ENCODE data around the gene USP17L17. TPM values are rescaled to one million over a fixed set of nuclear protein-coding genes. Genes with fewer than 3 reads are reported as not detected.
"Not testable (repeated sequence)": the region's sequence is repeated elsewhere in the genome, so short reads cannot be mapped to it uniquely, and the experiment has no call there.

The USP17L17 gene
- total RNA-seq = not detected

GRCh38 chr4:9243579-9243978 lies at the start of gene USP17L17:
TSS of gene USP17L17 (plus strand) at chr4:9243879. CDS start at chr4:9243879, 0 bp downstream.
- H3K4me3 Mint-ChIP-seq; H3K4me1 Mint-ChIP-seq; H3K27me3 Mint-ChIP-seq; H3K36me3 Mint-ChIP-seq; H3K27ac Mint-ChIP-seq; DNase-seq; ATAC-seq (ENCODE audit: low read depth); POLR2A ChIA-PET; H3K9me3 Mint-ChIP-seq: not testable (repeated sequence)

GRCh38 chr4:9210357-9210756 lies 33.3 kb upstream of the USP17L17 start, which contains the start of gene USP17L10:
TSS of gene USP17L10 (plus strand) at chr4:9210657. CDS start at chr4:9210657, 0 bp downstream.
- DNase-seq; H3K4me3 Mint-ChIP-seq; H3K27me3 Mint-ChIP-seq; H3K36me3 Mint-ChIP-seq; H3K27ac Mint-ChIP-seq; ATAC-seq (ENCODE audit: low read depth); H3K9me3 Mint-ChIP-seq; POLR2A ChIA-PET; H3K4me1 Mint-ChIP-seq: not testable (repeated sequence)

GRCh38 chr4:9214701-9215100 lies 29.0 kb upstream of the USP17L17 start:
- POLR2A ChIA-PET; H3K4me3 Mint-ChIP-seq; H3K27me3 Mint-ChIP-seq; H3K36me3 Mint-ChIP-seq; H3K27ac Mint-ChIP-seq; DNase-seq; H3K9me3 Mint-ChIP-seq; ATAC-seq (ENCODE audit: low read depth); H3K4me1 Mint-ChIP-seq: not testable (repeated sequence)

GRCh38 chr4:9215105-9215504 lies 28.6 kb upstream of the USP17L17 start, which contains the start of gene USP17L11:
TSS of gene USP17L11 (plus strand) at chr4:9215405. CDS start at chr4:9215405, 0 bp downstream.
- H3K9me3 Mint-ChIP-seq; H3K4me3 Mint-ChIP-seq; H3K4me1 Mint-ChIP-seq; DNase-seq; H3K27ac Mint-ChIP-seq; H3K36me3 Mint-ChIP-seq; H3K27me3 Mint-ChIP-seq; POLR2A ChIA-PET; ATAC-seq (ENCODE audit: low read depth): not testable (repeated sequence)

GRCh38 chr4:9219852-9220251 lies 23.8 kb upstream of the USP17L17 start, which contains the start of gene USP17L12:
TSS of gene USP17L12 (plus strand) at chr4:9220152. CDS start at chr4:9220152, 0 bp downstream.
- H3K27ac Mint-ChIP-seq; H3K27me3 Mint-ChIP-seq; H3K4me1 Mint-ChIP-seq; H3K36me3 Mint-ChIP-seq; H3K9me3 Mint-ChIP-seq; ATAC-seq (ENCODE audit: low read depth); DNase-seq; H3K4me3 Mint-ChIP-seq; POLR2A ChIA-PET: not testable (repeated sequence)

- H3K9me3 Mint-ChIP-seq; H3K36me3 Mint-ChIP-seq; ATAC-seq (ENCODE audit: low read depth); H3K27ac Mint-ChIP-seq; H3K27me3 Mint-ChIP-seq; DNase-seq; POLR2A ChIA-PET; H3K4me1 Mint-ChIP-seq; H3K4me3 Mint-ChIP-seq: not testable (repeated sequence)
Measured at GRCh38 chr4:9224596-9224995, 19.1 kb upstream of the USP17L17 start, which contains the start of gene USP17L13. TSS of gene USP17L13 (plus strand) at chr4:9224896. CDS start at chr4:9224896, 0 bp downstream.

- H3K9me3 Mint-ChIP-seq; DNase-seq; H3K27me3 Mint-ChIP-seq; H3K36me3 Mint-ChIP-seq; H3K4me1 Mint-ChIP-seq; POLR2A ChIA-PET; H3K4me3 Mint-ChIP-seq; H3K27ac Mint-ChIP-seq; ATAC-seq (ENCODE audit: low read depth): not testable (repeated sequence)
Measured at GRCh38 chr4:9230249-9230648, 13.4 kb upstream of the USP17L17 start.

GRCh38 chr4:9234085-9234484 lies 9.6 kb upstream of the USP17L17 start, which contains the start of gene USP17L15:
TSS of gene USP17L15 (plus strand) at chr4:9234385. CDS start at chr4:9234385, 0 bp downstream.
- H3K27ac Mint-ChIP-seq; H3K36me3 Mint-ChIP-seq; POLR2A ChIA-PET; H3K4me1 Mint-ChIP-seq; H3K4me3 Mint-ChIP-seq; H3K9me3 Mint-ChIP-seq; DNase-seq; ATAC-seq (ENCODE audit: low read depth); H3K27me3 Mint-ChIP-seq: not testable (repeated sequence)

- ATAC-seq (ENCODE audit: low read depth); H3K36me3 Mint-ChIP-seq; H3K27me3 Mint-ChIP-seq; DNase-seq; POLR2A ChIA-PET; H3K4me1 Mint-ChIP-seq; H3K9me3 Mint-ChIP-seq; H3K4me3 Mint-ChIP-seq; H3K27ac Mint-ChIP-seq: not testable (repeated sequence)
Measured at GRCh38 chr4:9238461-9238860, 5.2 kb upstream of the USP17L17 start.

- H3K4me3 Mint-ChIP-seq; POLR2A ChIA-PET; H3K36me3 Mint-ChIP-seq; DNase-seq; H3K9me3 Mint-ChIP-seq; ATAC-seq (ENCODE audit: low read depth); H3K27ac Mint-ChIP-seq; H3K4me1 Mint-ChIP-seq; H3K27me3 Mint-ChIP-seq: not testable (repeated sequence)
Measured at GRCh38 chr4:9247953-9248680, 4.4 kb downstream of the USP17L17 start, which contains the start of gene USP17L18. TSS of gene USP17L18 (plus strand) at chr4:9248630. CDS start at chr4:9248630, 0 bp downstream.

GRCh38 chr4:9253078-9253477 lies 9.4 kb downstream of the USP17L17 start, which contains the start of gene USP17L19:
TSS of gene USP17L19 (plus strand) at chr4:9253378. CDS start at chr4:9253378, 0 bp downstream.
- H3K4me1 Mint-ChIP-seq; POLR2A ChIA-PET; H3K27ac Mint-ChIP-seq; H3K27me3 Mint-ChIP-seq; H3K36me3 Mint-ChIP-seq; ATAC-seq (ENCODE audit: low read depth); H3K9me3 Mint-ChIP-seq; H3K4me3 Mint-ChIP-seq; DNase-seq: not testable (repeated sequence)

GRCh38 chr4:9257824-9258223 lies 14.1 kb downstream of the USP17L17 start, which contains the start of gene USP17L20:
TSS of gene USP17L20 (plus strand) at chr4:9258124. CDS start at chr4:9258124, 0 bp downstream.
- H3K27ac Mint-ChIP-seq; H3K9me3 Mint-ChIP-seq; POLR2A ChIA-PET; H3K27me3 Mint-ChIP-seq; DNase-seq; ATAC-seq (ENCODE audit: low read depth); H3K4me1 Mint-ChIP-seq; H3K4me3 Mint-ChIP-seq; H3K36me3 Mint-ChIP-seq: not testable (repeated sequence)

GRCh38 chr4:9262572-9262971 lies 18.9 kb downstream of the USP17L17 start, which contains the start of gene USP17L21:
TSS of gene USP17L21 (plus strand) at chr4:9262872. CDS start at chr4:9262872, 0 bp downstream.
- ATAC-seq (ENCODE audit: low read depth); H3K36me3 Mint-ChIP-seq; H3K27ac Mint-ChIP-seq; H3K27me3 Mint-ChIP-seq; POLR2A ChIA-PET; H3K9me3 Mint-ChIP-seq; DNase-seq; H3K4me3 Mint-ChIP-seq; H3K4me1 Mint-ChIP-seq: not testable (repeated sequence)

- DNase-seq; ATAC-seq (ENCODE audit: low read depth); H3K4me3 Mint-ChIP-seq; POLR2A ChIA-PET; H3K27ac Mint-ChIP-seq; H3K27me3 Mint-ChIP-seq; H3K4me1 Mint-ChIP-seq; H3K9me3 Mint-ChIP-seq; H3K36me3 Mint-ChIP-seq: not testable (repeated sequence)
Measured at GRCh38 chr4:9267319-9267718, 23.6 kb downstream of the USP17L17 start, which contains the start of gene USP17L22. TSS of gene USP17L22 (plus strand) at chr4:9267619. CDS start at chr4:9267619, 0 bp downstream.
